Thyroid gland (tissue), 4 donors: ENCODE measurements around the gene NRG3. TPM values are rescaled to one million over a fixed set of nuclear protein-coding genes. Genes with fewer than 3 reads are reported as not detected.

Experiments used
- DNase-seq, 2 donors: peaks; one replicate each; pipeline ENCODE4 v3.0.0-alpha.2; 2019
- H3K27ac ChIP-seq, 3 donors: fragments of 200-600 bp; sonication (generic); 1 replicate in 2 of 3; 2 replicates in 1 of 3; pipeline ENCODE4 v1.5.1; 2016 to 2019; ENCODE audit warnings: mild to moderate bottlenecking in 1 of 3, moderate library complexity in 1 of 3
- H3K27me3 ChIP-seq: fragments of 200-600 bp; sonication (generic); one replicate; pipeline ENCODE4 v1.5.1; 2019
- H3K36me3 ChIP-seq, 2 donors: fragments of 200-600 bp; sonication (generic); one replicate each; pipeline ENCODE4 v1.5.1; 2016 to 2019
- H3K4me1 ChIP-seq, 2 donors: fragments of 200-600 bp; sonication (generic); one replicate each; pipeline ENCODE4 v1.5.1; 2017 to 2019
- H3K4me3 ChIP-seq, 3 donors: fragments of 200-600 bp; sonication (generic); replicated peaks in 1 of 3; 1 replicate in 2 of 3; 2 replicates in 1 of 3; pipeline ENCODE4 v1.5.1; 2016; ENCODE audit warnings: mild to moderate bottlenecking in 1 of 3
- H3K9me3 ChIP-seq: fragments of 200-600 bp; sonication (generic); one replicate; pipeline ENCODE4 v1.5.1; 2017
- POLR2A ChIP-seq, 2 donors: fragments of 450-650 bp; IDR thresholded peaks; one replicate each; pipeline ENCODE4 v1.6.1; 2017; ENCODE audit warnings: antibody characterized with exemption in 2 of 2, mild to moderate bottlenecking in 2 of 2, moderate library complexity in 1 of 2
- WGBS, 2 donors: methylation state at CpG; one replicate each; pipeline ENCODE4 v1.1.5; 2017; 5-methylcytosine and 5-hydroxymethylcytosine counted together
- intact Hi-C: fragments of 100-400 bp; cut with DNase I; formaldehyde crosslinking; loops from one replicate; pipeline ENCODE4 v1.15.1; 2023
- total RNA-seq, 4 donors: library from RNA; depleted of rRNA; stranded (reverse); fragments of >200 nt; gene quantifications; one replicate each; pipeline ENCODE4 v1.2.3, GENCODE V29; 2016
- TF ChIP-seq, protein P1 (sequence below), 6 experiments: fragments of 200-600 bp in 3 of 6; fragments of 450-650 bp in 3 of 6; sonication (generic) in 3 of 6; IDR thresholded peaks; one replicate each; pipeline ENCODE4 v1.5.1; 2016 to 2019; ENCODE audit warnings: antibody characterized with exemption in 6 of 6, mild to moderate bottlenecking in 2 of 6, inconsistent platforms in 1 of 6, moderate library complexity in 1 of 6

Gene NRG3
- total RNA-seq, 4 donors from 2014 or later = 0.67 to 1.8 (median 1.3) TPM

DNA sequence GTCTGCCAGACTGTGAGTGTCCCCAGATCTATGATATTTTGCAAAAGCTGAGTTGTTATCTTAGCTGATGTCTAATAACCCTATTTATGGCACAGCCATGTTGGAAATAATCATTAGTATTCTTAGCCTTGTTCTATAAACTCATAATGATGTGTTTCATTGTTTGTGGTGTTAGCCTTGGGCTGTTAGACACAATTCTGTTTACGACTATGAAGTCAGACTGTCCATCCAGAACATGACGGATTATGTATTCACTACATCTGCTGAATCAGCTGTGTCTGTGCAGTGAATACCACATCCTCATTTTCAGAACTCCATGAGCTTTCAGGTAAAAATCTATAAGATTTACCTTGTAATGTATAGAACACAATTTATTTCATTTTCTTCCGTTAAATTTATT lies 577.1 kb downstream of the NRG3 start:
- intact Hi-C loops = no loop called here
- 87 to 91% methylated on average over 3 of the region's 3 CpGs for WGBS, 2 donors
- no peaks in the 10 kb centered on the region for H3K27me3 ChIP-seq
- H3K27ac ChIP-seq = no peak overlapping the region
- no peak for DNase-seq
- no peaks in the 10 kb centered on the region for H3K4me1 ChIP-seq
- no peak overlapping the region for H3K4me3 ChIP-seq
- no peaks in the 10 kb centered on the region for H3K36me3 ChIP-seq
- TF ChIP-seq, protein P1, sequence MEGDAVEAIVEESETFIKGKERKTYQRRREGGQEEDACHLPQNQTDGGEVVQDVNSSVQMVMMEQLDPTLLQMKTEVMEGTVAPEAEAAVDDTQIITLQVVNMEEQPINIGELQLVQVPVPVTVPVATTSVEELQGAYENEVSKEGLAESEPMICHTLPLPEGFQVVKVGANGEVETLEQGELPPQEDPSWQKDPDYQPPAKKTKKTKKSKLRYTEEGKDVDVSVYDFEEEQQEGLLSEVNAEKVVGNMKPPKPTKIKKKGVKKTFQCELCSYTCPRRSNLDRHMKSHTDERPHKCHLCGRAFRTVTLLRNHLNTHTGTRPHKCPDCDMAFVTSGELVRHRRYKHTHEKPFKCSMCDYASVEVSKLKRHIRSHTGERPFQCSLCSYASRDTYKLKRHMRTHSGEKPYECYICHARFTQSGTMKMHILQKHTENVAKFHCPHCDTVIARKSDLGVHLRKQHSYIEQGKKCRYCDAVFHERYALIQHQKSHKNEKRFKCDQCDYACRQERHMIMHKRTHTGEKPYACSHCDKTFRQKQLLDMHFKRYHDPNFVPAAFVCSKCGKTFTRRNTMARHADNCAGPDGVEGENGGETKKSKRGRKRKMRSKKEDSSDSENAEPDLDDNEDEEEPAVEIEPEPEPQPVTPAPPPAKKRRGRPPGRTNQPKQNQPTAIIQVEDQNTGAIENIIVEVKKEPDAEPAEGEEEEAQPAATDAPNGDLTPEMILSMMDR (IDR thresholded peaks at IDR 0.05) = no peak
- no peak for TF ChIP-seq POLR2A (IDR thresholded peaks at IDR 0.05)
- H3K9me3 ChIP-seq = no peaks in the 10 kb centered on the region

DNA sequence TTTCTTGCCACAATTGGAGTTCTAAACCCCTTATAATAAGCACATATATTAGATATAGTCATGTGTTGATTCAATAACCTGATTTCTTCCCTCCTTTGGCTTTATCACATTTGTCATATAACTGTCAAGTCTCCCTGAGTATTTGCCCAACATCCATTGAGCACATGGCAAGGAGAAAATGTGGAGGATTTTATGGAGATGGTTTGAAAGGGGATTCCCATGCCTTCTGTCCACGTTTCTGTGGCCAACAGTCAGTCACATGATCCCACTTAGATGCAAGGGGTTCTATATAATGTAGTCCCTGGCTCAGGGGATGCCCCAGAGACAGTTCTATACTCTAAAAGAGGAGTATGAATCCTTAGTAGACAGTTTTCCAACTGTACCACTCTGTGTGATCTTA lies 577.7 kb downstream of the NRG3 start:
- no peak for TF ChIP-seq POLR2A (IDR thresholded peaks at IDR 0.05)
- TF ChIP-seq, protein P1 (IDR thresholded peaks at IDR 0.05) = no peak
- Histone ChIP-seq H3K9me3 (no peaks in the 10 kb centered on the region), H3K27me3 (no peaks in the 10 kb centered on the region), H3K4me1 (no peaks in the 10 kb centered on the region), H3K27ac (no peak overlapping the region), H3K36me3 (no peaks in the 10 kb centered on the region), H3K4me3 (no peak overlapping the region)
- intact Hi-C loops = no loop called here
- no peak for DNase-seq
- WGBS, 2 donors = 44 to 50% methylated on average over 1 of the region's 1 CpG

DNA sequence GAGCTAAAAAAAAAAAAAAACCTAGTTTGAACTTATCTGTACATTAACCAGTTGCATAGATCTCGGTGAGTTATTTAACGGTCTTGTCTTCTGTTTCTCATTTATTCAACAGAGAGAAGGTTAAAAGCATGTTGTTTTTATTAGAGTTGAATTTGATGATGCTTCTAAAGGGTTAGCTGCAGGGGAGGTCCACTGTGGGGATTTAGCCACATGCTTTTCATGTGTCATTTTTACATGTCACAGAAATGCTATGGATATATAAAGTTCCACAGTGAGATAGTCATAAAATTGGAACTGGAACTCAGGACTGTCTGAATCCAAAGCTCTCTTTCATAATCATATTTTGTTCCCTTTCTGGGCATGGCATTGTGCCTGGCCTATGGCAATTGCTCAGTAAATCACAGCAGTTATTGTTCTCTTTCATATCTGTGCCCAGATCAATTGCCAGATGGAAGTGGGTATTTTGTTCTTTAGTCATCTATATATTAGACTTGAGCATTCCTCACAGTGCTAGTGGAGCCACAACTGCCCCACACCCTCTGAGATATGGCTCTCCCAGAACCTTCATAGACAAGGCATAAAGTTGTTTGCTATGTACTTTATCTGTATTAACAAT lies 578.8 kb downstream of the NRG3 start:
- 76 to 81% methylated on average over 2 of the region's 2 CpGs for WGBS, 2 donors
- H3K27ac ChIP-seq = no peak overlapping the region
- H3K27me3 ChIP-seq = no peaks in the 10 kb centered on the region
- TF ChIP-seq POLR2A (IDR thresholded peaks at IDR 0.05) = no peak
- TF ChIP-seq, protein P1 (IDR thresholded peaks at IDR 0.05) = no peak
- no peak for DNase-seq
- no peaks in the 10 kb centered on the region for H3K36me3 ChIP-seq
- H3K9me3 ChIP-seq = no peaks in the 10 kb centered on the region
- intact Hi-C loops = no loop called here
- H3K4me3 ChIP-seq = no peak overlapping the region
- no peaks in the 10 kb centered on the region for H3K4me1 ChIP-seq

DNA sequence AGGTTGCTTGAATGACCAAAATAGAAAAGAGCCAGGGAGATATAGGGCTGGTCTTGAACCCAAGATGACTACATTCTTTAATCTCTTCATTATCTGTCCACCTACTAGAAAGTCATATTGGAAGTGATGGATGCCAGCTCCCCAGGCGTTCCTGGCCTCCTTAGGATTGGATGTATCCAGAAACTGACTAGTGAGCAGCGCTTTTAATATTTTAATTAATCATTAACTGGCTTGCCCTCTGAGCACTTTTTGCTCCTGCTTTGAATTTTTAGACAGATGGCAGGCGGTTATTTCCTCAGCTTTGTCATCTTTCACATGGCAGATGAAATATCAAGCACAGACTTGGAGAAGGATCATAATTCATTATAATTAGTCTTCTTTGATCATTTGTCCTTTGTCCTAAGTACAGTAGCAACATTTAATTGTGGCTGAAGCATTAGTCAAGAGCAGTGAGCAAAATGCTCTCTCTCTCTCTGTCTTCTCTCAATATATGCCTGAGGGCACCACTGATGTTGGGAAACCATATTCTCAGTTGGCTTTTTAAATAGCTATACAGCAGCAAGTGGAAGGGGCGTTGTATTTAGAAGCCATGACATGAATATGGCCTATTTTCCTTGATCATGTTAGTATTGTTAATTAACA lies 588.0 kb downstream of the NRG3 start:
- WGBS, 2 donors = 80 to 81% methylated on average over 4 of the region's 4 CpGs
- no peaks in the 10 kb centered on the region for H3K9me3 ChIP-seq
- no peaks in the 10 kb centered on the region for H3K27me3 ChIP-seq
- no peak for TF ChIP-seq POLR2A (IDR thresholded peaks at IDR 0.05)
- TF ChIP-seq, protein P1 (IDR thresholded peaks at IDR 0.05) = no peak
- H3K27ac ChIP-seq = no peak overlapping the region
- no peaks in the 10 kb centered on the region for H3K36me3 ChIP-seq
- no peak for DNase-seq
- intact Hi-C loops = no loop called here
- H3K4me3 ChIP-seq = no peak overlapping the region
- no peaks in the 10 kb centered on the region for H3K4me1 ChIP-seq

DNA sequence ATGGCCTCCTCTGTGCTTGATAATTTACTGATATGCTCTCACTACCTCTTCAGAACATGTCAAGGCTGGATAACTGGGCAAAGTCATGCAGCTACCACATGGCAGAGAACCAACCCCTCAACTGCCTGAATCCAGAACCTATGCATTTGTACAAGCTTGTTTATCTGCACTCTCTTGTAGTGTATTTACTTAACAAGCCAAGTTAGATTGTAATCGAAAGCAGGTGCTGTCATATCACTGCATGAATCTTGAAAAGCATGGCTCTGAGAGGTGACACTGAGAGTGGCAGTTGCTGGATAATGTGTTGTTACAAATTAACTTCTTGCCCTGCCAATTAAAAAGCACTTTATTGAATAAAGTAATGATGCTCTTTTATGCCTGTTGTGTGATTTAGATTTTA lies 588.6 kb downstream of the NRG3 start:
- no peaks in the 10 kb centered on the region for H3K27me3 ChIP-seq
- H3K36me3 ChIP-seq = no peaks in the 10 kb centered on the region
- no peak for DNase-seq
- TF ChIP-seq POLR2A (IDR thresholded peaks at IDR 0.05) = no peak
- TF ChIP-seq, protein P1 (IDR thresholded peaks at IDR 0.05) = no peak
- H3K4me1 ChIP-seq = no peaks in the 10 kb centered on the region
- no peaks in the 10 kb centered on the region for H3K9me3 ChIP-seq
- WGBS, 2 donors = 73 to 88% methylated on average over 1 of the region's 1 CpG
- intact Hi-C loops = no loop called here
- no peak overlapping the region for H3K4me3 ChIP-seq
- H3K27ac ChIP-seq = no peak overlapping the region
